IPS-18c (cell line): ENCODE data around the gene DOCK1.
"Not testable (repeated sequence)": the region's sequence is repeated elsewhere in the genome, so short reads cannot be mapped to it uniquely, and the experiment has no call there.

Source experiments
- H3K4me3 ChIP-seq: 2 replicates; pipeline ENCODE4 v1.7.0; 2013; ENCODE audit warnings: low read depth, mild to moderate bottlenecking, low read length, moderate library complexity; ENCODE audit not compliant: insufficient read depth
- H3K9me3 ChIP-seq: one replicate; pipeline ENCODE4 v1.6.1; 2013; ENCODE audit warnings: mild to moderate bottlenecking, low read length, moderate library complexity; ENCODE audit not compliant: control insufficient read depth, insufficient read depth

Gene DOCK1

GRCh38 chr10:126935263-126935946, 30.2 kb downstream of the DOCK1 start:
- H3K4me3 ChIP-seq: no peak overlapping the region
- H3K9me3 ChIP-seq: no peaks in the 10 kb centered on the region

DNA sequence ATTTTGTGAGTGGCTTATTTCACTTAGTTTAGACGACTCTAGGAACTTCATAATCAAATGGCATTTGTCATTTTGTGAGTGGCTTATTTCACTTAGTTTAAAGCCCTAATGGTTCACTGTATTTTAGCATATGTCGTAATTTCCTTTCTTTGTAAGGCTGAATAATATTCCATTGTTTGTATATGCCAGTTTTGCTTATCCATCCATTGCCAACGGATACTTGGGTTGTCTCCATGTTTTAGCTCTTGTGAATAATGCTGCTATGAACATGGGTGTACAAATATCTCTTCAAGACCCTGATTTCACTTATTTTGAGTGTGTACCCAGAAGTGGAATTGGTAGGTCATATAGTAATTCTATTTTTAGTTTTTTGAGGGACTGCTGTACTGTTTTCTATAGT, 31.8 kb downstream of the DOCK1 start:
- H3K4me3 ChIP-seq: no peak overlapping the region
- peaks cover under 1% of the 10 kb centered on the region for H3K9me3 ChIP-seq

GRCh38 chr10:126938121-126938520, 32.9 kb downstream of the DOCK1 start:
- H3K9me3 ChIP-seq, H3K4me3 ChIP-seq: not testable (repeated sequence)

DNA sequence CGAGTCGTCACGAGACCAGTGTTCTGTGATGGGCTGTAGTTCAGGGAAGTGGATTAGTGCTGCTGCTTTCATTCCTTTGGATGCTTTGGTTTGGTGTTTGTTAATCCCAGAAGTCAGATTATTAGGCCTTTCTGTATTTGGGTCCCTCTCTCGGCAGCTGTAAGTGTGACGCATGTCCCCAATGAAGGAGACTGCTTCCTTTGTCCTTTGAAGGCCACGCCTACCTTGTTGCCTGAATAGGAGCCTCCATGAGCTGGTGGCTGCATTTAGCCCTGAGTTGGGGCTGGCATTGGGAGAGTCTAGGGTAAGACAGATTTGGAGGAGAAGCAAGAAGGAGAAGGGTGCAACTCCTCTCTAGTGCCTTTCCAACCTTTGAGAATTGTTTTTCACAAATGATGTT, 34.5 kb downstream of the DOCK1 start:
- H3K4me3 ChIP-seq: no peak overlapping the region
- H3K9me3 ChIP-seq: peaks cover 2% of the 10 kb centered on the region

DNA sequence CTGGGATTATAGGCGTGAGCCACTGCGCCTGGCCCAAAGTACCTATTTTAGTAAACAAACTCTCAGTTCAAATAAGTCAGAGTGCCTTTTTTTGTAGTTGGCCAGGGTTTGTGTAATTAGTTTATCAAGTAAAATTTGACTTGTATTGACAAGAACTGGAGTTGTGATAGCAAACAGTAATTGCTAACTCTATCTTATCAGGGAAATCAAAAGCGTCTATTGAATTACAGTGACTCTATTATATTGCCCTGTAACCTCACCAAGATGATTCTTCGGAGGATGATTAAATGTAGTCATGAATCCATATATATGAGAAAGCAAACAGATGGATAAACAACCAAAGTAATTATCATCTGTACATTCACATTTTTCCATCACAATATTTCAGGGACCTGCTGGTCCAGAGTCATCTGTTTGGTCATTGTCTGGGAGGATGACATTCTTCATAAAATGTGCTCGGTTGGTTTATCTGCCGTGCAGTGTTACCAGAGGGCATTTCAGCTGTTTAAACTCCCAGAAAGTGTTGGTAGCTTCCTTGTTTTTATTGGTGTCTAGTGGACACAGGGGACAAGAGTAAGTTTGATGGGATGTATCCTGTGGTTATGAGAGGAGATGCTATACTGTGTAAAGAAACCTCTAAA, 35.6 kb downstream of the DOCK1 start:
- H3K9me3 ChIP-seq: peaks cover 2% of the 10 kb centered on the region

DNA sequence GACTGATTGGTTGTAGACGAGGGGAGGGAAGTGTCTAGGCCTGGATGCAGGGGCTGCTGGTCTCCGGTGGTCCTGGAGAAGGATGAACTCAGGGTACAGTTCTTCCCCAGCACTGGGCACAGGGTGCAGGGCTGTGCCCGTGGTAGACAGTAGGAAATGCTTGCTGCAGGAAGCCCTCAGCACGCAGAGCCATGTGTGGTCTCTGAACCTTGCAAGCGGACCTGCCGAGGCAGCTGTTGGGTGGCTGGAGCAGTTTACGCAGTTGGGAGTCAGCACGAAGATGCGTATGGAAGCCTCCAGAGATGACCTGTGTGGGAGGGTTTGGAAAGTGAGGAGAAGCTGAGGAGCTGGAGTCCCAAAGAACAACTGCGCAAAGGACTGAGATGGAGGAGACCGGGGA, 39.0 kb downstream of the DOCK1 start:
- peaks cover 8% of the 10 kb centered on the region for H3K9me3 ChIP-seq
- no peak overlapping the region for H3K4me3 ChIP-seq

More for the DNA sequence above, 35.6 kb downstream of the DOCK1 start:
- no peak overlapping the region for H3K4me3 ChIP-seq

- H3K9me3 ChIP-seq: peaks cover 8% of the 10 kb centered on the region
- no peak overlapping the region for H3K4me3 ChIP-seq
Observed at GRCh38 chr10:126945351-126946030, 40.3 kb downstream of the DOCK1 start.

DNA sequence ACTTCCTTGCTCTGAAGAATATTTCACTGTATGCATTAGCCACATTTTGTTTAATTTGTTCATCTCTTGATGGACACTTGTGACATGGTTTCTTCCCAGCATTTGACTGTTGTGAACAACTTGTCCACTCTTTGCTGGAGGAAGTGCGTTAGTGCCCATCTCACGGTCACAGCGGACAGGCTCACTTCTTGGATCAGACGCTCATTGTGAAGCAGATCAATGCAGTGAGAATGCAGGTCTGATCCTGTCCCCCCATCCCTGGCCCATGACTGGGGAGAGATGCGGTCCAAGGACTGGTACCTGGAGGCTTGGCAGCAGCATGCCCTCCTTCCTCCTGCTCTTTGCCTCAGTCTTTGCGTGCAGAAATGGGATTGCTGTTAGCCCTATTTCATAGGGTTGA, 41.5 kb downstream of the DOCK1 start:
- Histone ChIP-seq H3K9me3 (peaks cover 8% of the 10 kb centered on the region), H3K4me3 (no peak overlapping the region)

- H3K9me3 ChIP-seq: peaks cover 10% of the 10 kb centered on the region
- H3K4me3 ChIP-seq: no peak overlapping the region
Observed at GRCh38 chr10:126948355-126949160, 43.3 kb downstream of the DOCK1 start.

GRCh38 chr10:126949161-126949503, 43.9 kb downstream of the DOCK1 start:
- no peak overlapping the region for H3K4me3 ChIP-seq
- H3K9me3 ChIP-seq: peaks cover 10% of the 10 kb centered on the region

- H3K4me3 ChIP-seq: no peak overlapping the region
- peaks cover 10% of the 10 kb centered on the region for H3K9me3 ChIP-seq
Observed at GRCh38 chr10:126950401-126951105, 45.3 kb downstream of the DOCK1 start.

DNA sequence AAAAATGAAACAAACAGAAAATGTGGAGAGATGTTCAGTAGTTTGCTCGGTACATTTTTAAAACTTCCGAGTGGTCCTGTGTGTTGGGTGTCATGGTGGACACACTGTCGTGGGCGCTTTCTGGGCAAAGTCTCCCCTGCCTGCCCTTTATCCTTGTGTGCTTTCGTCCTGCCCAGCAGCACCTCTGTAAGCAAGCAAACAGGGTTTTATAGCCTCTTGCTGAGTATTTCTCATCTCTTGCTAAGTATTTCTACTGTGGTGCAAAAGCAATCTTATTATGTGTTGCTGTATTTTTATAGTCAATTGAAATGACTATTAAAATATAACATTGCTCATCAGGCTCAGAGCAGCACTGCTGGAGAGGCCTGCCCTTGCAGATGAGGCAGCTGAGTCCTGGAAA, 48.7 kb downstream of the DOCK1 start:
- no peak overlapping the region for H3K4me3 ChIP-seq

GRCh38 chr10:126955396-126955795, 50.2 kb downstream of the DOCK1 start:
- Histone ChIP-seq H3K4me3 (no peak overlapping the region), H3K9me3 (peaks cover 4% of the 10 kb centered on the region)

More for the DNA sequence above, 48.7 kb downstream of the DOCK1 start:
- peaks cover 4% of the 10 kb centered on the region for H3K9me3 ChIP-seq

DNA sequence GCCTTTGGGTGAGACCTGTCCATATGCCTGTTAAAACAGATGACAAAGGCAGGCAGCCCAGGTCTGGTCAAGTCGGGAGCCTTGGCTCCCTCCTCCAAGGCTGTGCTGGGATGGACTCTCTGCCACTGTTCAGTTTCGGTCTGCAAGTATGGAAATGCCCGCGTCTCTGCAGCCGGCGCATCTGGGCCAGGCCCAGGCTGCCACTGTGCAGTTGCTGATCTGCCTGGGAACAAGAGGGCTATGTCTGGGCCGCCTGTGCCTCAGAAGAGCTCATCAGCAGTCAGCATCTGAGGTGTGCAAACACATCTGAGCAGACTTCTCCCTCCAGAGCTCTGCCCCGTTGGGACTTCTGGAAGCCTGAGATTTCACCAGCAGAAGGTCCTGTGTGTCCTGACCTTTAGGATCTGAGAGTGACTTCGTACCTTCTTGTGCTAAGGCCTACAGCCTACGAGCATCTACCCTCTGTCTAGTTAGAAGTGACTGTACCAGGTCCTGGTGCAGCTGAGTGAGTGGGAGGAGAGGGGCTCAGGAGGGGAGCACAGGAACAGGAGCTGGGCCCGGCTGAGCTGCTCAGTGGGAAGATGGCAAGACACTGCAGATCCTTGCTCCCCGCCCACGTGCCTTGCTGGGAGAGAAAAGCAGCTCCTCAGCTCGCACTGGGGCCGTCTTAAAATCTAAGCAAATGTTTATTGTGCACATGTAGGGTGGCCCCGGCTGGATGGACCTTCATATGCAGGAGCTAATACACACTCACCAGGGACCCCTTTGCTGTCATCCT, 50.9 kb downstream of the DOCK1 start:
- peaks cover 4% of the 10 kb centered on the region for H3K9me3 ChIP-seq
- no peak overlapping the region for H3K4me3 ChIP-seq

DNA sequence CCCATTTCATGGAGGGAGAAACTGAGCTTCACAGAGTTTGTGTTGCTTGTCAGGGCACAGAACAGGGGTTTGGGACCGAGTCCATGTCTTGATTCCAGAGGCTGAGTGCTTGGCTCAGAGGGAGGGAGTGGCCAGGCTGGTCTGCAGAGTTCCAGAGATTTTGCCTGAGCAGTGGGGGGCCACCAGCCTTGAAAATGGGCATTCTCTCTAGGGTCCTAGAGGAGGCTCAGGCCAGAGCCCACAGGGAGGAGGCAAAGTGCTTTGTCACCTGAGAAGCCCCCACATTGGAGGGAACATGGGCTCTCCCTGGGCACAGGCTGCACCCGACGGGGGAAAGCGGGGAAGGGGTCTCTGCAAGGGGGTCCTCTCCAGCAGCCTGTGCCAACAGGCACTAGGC, 51.5 kb downstream of the DOCK1 start:
- no peak overlapping the region for H3K4me3 ChIP-seq

DNA sequence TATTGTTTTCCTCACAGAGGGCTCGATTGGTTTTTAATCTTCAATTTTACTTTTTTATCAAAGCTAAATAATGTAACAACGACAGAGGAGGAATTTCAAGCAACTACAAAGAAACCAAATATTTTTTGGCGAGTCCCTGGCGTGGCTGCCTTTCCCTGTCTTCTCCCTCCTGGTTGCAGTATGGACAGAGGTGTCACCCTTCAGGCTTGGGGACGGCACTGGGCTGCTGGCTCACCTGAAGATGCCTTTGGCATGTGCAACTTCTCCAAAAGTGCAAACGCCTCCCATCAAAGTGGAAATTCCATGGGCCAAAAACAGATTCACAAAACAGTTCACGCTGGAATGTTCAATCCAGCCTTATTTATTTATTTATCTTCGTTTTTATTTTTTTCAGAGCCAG, 51.9 kb downstream of the DOCK1 start:
- peaks cover 2% of the 10 kb centered on the region for H3K9me3 ChIP-seq

More for the DNA sequence above, 51.5 kb downstream of the DOCK1 start:
- peaks cover 4% of the 10 kb centered on the region for H3K9me3 ChIP-seq

More for the DNA sequence above, 51.9 kb downstream of the DOCK1 start:
- H3K4me3 ChIP-seq: no peak overlapping the region
